CD4-positive, alpha-beta T cell (primary cell): ENCODE measurements around the gene PIANP. TPM values are rescaled to one million over a fixed set of nuclear protein-coding genes. Genes with fewer than 3 reads are reported as not detected.

Experiments
- ATAC-seq: fragments of 200-7000 bp; cut with Tn5 transposase; one replicate; pipeline ENCODE4 v1.10.0; 2022; ENCODE audit warnings: mild to moderate bottlenecking; ENCODE audit not compliant: poor library complexity
- CTCF ChIA-PET: fragments of 350-600 bp; sonication (Branson Sonifier 250); formaldehyde crosslinking; loops from one replicate; lab custom pipeline; 2021; ENCODE audit warnings: antibody characterized with exemption, inconsistent platforms; lab: Charles Lee
- POLR2A ChIA-PET: fragments of 350-600 bp; sonication (Branson Sonifier 250); formaldehyde crosslinking; loops from one replicate; lab custom pipeline; 2021; ENCODE audit warnings: antibody characterized with exemption, inconsistent platforms; lab: Charles Lee
- DNase-seq, 14 experiments: peaks; one replicate each; pipeline ENCODE4 v3.0.0-alpha.2; 2013 to 2020; ENCODE audit warnings: mixed read lengths in 2 of 14
- H3K27ac ChIP-seq, 2 donors: one replicate each; pipeline versions ENCODE4 v1.5.1 to v1.7.0; 2013; ENCODE audit warnings: low read length in 2 of 2, low read depth in 1 of 2, mild to moderate bottlenecking in 1 of 2
- H3K27me3 ChIP-seq, 2 experiments: 1 replicate in 1 of 2; 2 replicates in 1 of 2; pipeline versions ENCODE4 v1.6.1 to v1.7.0; 2013; ENCODE audit warnings: low read length in 2 of 2, control low read depth in 1 of 2, mild to moderate bottlenecking in 1 of 2, moderate library complexity in 1 of 2; ENCODE audit not compliant: insufficient read depth in 2 of 2, control insufficient read depth in 1 of 2
- H3K36me3 ChIP-seq: one replicate; pipeline ENCODE4 v1.6.1; 2013; ENCODE audit warnings: low read length, control low read depth; ENCODE audit not compliant: insufficient read depth
- H3K4me1 ChIP-seq: one replicate; pipeline ENCODE4 v1.6.1; 2013; ENCODE audit warnings: low read length, control low read depth; ENCODE audit not compliant: insufficient read depth
- H3K4me3 ChIP-seq: one replicate; pipeline ENCODE4 v1.5.1; 2013; ENCODE audit warnings: mild to moderate bottlenecking, low read length, moderate library complexity
- H3K9me3 ChIP-seq, 2 experiments: 1 replicate in 1 of 2; 2 replicates in 1 of 2; pipeline versions ENCODE4 v1.6.1 to v1.7.0; 2013; ENCODE audit warnings: low read length in 2 of 2, mild to moderate bottlenecking in 2 of 2, control low read depth in 1 of 2, moderate library complexity in 1 of 2; ENCODE audit not compliant: control insufficient read depth in 1 of 2, insufficient read depth in 1 of 2
- H3K27ac Mint-ChIP-seq: one replicate; pipeline ENCODE4 v1.8.0; 2020; ENCODE audit warnings: mixed read lengths
- H3K27me3 Mint-ChIP-seq: one replicate; pipeline ENCODE4 v1.8.0; 2021; ENCODE audit warnings: mixed read lengths
- H3K36me3 Mint-ChIP-seq: one replicate; pipeline ENCODE4 v1.8.0; 2021; ENCODE audit warnings: low read depth, mixed read lengths
- H3K4me1 Mint-ChIP-seq: one replicate; pipeline ENCODE4 v1.8.0; 2021; ENCODE audit warnings: low read depth, mixed read lengths
- H3K4me3 Mint-ChIP-seq: one replicate; pipeline ENCODE4 v1.8.0; 2020; ENCODE audit warnings: mild to moderate bottlenecking, mixed read lengths
- H3K9me3 Mint-ChIP-seq: one replicate; pipeline ENCODE4 v1.8.0; 2020; ENCODE audit warnings: mixed read lengths
- intact Hi-C, 2 experiments: fragments of 100-400 bp; cut with DNase I in 1 of 2; cut with micrococcal nuclease in 1 of 2; formaldehyde crosslinking; loops; one replicate each; pipeline versions ENCODE4 v1.15.1 to v1.9.0; 2023 to 2025; cut with DNase I, micrococcal nuclease
- total RNA-seq, 174 experiments: library from RNA in 2 of 174; stranded (reverse) in 2 of 174; gene quantifications; one replicate each; pipeline ENCODE4 v1.2.3 and lab custom pipeline; 2021 to 2026
- TF ChIP-seq, protein P1 (sequence below): fragments of 200-600 bp; IDR thresholded peaks from one replicate; pipeline ENCODE4 v1.8.0; 2022; ENCODE audit warnings: antibody characterized with exemption, mild to moderate bottlenecking

Gene PIANP
- total RNA-seq, 2 experiments from 2014 or later, result 0.87 to 0.99 TPM

DNA sequence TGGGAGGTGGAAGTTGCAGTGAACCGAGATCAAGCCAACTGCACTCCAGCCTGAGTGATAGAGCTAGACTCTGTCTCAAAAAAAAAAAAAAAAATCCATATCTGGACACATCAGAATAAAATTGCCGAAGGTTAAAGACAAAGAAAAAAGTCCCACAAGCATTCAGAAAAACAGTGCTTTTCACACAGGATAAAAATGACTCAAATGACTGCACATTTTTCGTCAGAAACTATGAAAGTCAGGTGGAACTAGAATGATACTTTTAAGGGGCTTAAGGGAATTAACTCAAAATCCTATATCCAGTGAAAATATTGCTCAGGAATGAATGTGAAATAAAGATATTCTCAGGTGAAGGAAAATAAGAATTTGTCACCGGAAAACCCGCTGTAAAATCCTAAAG, 36.1 kb upstream of the PIANP start:
- H3K4me3 ChIP-seq, result no peak overlapping the region
- peaks cover 4% of the 10 kb centered on the region for H3K4me1 Mint-ChIP-seq
- no peak overlapping the region for H3K27ac ChIP-seq
- H3K9me3 Mint-ChIP-seq, result no peaks in the 10 kb centered on the region
- no peak for DNase-seq
- ChIA-PET CTCF (interaction anchor here (0.6 to 1.0 kb wide), 2 partner anchors 42 to 85 kb away, joined by 3 to 4 read pairs; no protein-coding TSS in a partner anchor), POLR2A (no interaction called here)
- no peak overlapping the region for H3K27ac Mint-ChIP-seq
- no peaks in the 10 kb centered on the region for H3K9me3 ChIP-seq
- no peaks in the 10 kb centered on the region for H3K4me1 ChIP-seq
- peaks cover 32% of the 10 kb centered on the region for H3K36me3 Mint-ChIP-seq
- H3K27me3 Mint-ChIP-seq, result no peaks in the 10 kb centered on the region
- intact Hi-C loops, result loop anchor here in 1 of 2 experiments (1.0 kb wide), 1 partner anchor 12 kb away; the partner anchor contains the start of gene COPS7A
- no peak for ATAC-seq
- TF ChIP-seq, protein P1, sequence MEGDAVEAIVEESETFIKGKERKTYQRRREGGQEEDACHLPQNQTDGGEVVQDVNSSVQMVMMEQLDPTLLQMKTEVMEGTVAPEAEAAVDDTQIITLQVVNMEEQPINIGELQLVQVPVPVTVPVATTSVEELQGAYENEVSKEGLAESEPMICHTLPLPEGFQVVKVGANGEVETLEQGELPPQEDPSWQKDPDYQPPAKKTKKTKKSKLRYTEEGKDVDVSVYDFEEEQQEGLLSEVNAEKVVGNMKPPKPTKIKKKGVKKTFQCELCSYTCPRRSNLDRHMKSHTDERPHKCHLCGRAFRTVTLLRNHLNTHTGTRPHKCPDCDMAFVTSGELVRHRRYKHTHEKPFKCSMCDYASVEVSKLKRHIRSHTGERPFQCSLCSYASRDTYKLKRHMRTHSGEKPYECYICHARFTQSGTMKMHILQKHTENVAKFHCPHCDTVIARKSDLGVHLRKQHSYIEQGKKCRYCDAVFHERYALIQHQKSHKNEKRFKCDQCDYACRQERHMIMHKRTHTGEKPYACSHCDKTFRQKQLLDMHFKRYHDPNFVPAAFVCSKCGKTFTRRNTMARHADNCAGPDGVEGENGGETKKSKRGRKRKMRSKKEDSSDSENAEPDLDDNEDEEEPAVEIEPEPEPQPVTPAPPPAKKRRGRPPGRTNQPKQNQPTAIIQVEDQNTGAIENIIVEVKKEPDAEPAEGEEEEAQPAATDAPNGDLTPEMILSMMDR, result no peak
- no peaks in the 10 kb centered on the region for H3K27me3 ChIP-seq
- H3K36me3 ChIP-seq, result peaks cover 13% of the 10 kb centered on the region
- H3K4me3 Mint-ChIP-seq, result no peak overlapping the region

- intact Hi-C loops, result loop anchor here (1.0 kb wide), 2 partner anchors 11 to 44 kb away; partner anchors contain the start of gene COPS7A (in 1 of the 2)
- peak; percentile 67 for ATAC-seq
- no peaks in the 10 kb centered on the region for H3K27me3 ChIP-seq
- H3K4me3 ChIP-seq, result no peak overlapping the region
- H3K4me1 Mint-ChIP-seq, result peaks cover 4% of the 10 kb centered on the region
- no peak overlapping the region for H3K27ac Mint-ChIP-seq
- CTCF ChIA-PET, result no interaction called here
- POLR2A ChIA-PET, result interaction anchor here (1.4 kb wide), 1 partner anchor 11 kb away, joined by 5 read pairs; the partner anchor contains the start of gene COPS7A
- H3K4me1 ChIP-seq, result no peaks in the 10 kb centered on the region
- no peak overlapping the region for H3K4me3 Mint-ChIP-seq
- peak in 13 of 14 experiments; percentile 9 to 64 (median 37) for DNase-seq
- H3K9me3 Mint-ChIP-seq, result no peaks in the 10 kb centered on the region
- H3K9me3 ChIP-seq, result no peaks in the 10 kb centered on the region
- H3K36me3 Mint-ChIP-seq, result peaks cover 43% of the 10 kb centered on the region
- no peak overlapping the region for H3K27ac ChIP-seq
- no peaks in the 10 kb centered on the region for H3K27me3 Mint-ChIP-seq
- peaks cover 25% of the 10 kb centered on the region for H3K36me3 ChIP-seq
- TF ChIP-seq, protein P1, result peak; percentile 58
These were observed 35.0 kb upstream of the PIANP start for GRCh38 chr12:6735448-6736191.

DNA sequence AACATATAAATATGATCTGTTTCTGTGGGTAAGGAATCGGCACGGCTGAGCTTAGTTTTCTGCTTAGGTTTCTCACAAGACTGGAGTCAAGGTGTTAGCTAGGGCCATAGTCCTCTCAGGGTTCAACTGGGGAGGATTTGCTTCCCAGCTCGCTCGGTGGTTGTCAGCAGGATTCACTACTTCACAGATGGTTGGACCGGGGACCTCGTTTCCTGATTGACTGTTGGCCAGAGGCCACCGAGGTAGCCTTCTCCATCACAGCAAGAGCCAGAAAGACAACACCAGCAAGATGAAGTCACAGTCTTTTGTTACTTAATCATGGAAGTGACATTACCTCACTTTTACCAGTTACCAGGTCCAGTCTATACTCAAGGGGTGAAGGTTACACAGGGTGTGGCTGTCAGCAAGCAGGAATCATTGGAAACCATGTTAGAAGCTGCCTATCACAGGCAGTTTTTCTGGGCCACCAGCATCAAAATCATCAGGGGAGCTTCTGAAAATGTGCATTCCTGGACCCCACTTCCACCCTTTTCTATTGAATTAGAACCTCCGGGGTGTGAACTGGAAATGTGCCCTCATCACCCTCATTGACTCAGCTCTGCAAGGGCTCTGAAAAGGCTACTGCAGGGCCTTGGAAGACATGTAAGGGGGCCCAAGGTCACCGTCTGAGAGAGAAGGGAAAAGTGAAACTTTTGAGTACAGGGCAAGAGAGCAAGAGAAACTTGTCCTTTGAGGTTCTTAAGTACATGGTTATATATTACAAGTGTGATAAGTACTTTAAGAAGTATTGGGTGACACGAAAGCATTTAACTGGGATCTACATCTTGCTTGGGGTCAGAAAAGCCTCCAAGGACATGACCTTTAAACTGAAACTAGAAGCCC, 34.1 kb upstream of the PIANP start:
- no peak overlapping the region for H3K4me3 Mint-ChIP-seq
- ATAC-seq (no peak), DNase-seq (no peak)
- H3K4me1 Mint-ChIP-seq, result peaks cover 4% of the 10 kb centered on the region
- no peak overlapping the region for H3K27ac Mint-ChIP-seq
- H3K4me1 ChIP-seq, result no peaks in the 10 kb centered on the region
- no peak overlapping the region for H3K27ac ChIP-seq
- peaks cover 52% of the 10 kb centered on the region for H3K36me3 Mint-ChIP-seq
- no peaks in the 10 kb centered on the region for H3K27me3 Mint-ChIP-seq
- intact Hi-C loops, result loop anchor here in 1 of 2 experiments (1.0 kb wide), 1 partner anchor 45 kb away; no protein-coding TSS in a partner anchor
- H3K4me3 ChIP-seq, result no peak overlapping the region
- no peaks in the 10 kb centered on the region for H3K9me3 Mint-ChIP-seq
- peaks cover 33% of the 10 kb centered on the region for H3K36me3 ChIP-seq
- TF ChIP-seq, protein P1, result no peak
- H3K9me3 ChIP-seq, result no peaks in the 10 kb centered on the region
- no peaks in the 10 kb centered on the region for H3K27me3 ChIP-seq
- ChIA-PET CTCF (no interaction called here), POLR2A (interaction anchor here (1.4 kb wide), 1 partner anchor 11 kb away, joined by 5 read pairs; the partner anchor contains the start of gene COPS7A)
